Lower lobe of right lung (tissue), 2 donors: ENCODE results near the gene FBXL4. TPM values are rescaled to one million over a fixed set of nuclear protein-coding genes. Genes with fewer than 3 reads are reported as not detected.
A peak's percentile ranks its signal among the peaks of the same experiment; 100 is the strongest.

Source experiments
- ATAC-seq, 2 donors: fragments of 200-7000 bp; cut with Tn5 transposase; one replicate each; pipeline ENCODE4 v1.9.1; 2020 to 2022; ENCODE audit warnings: mild to moderate bottlenecking in 2 of 2, moderate library complexity in 2 of 2
- DNase-seq: peaks from one replicate; pipeline ENCODE4 v3.0.0-alpha.2; 2020
- H3K27ac ChIP-seq: fragments of 200-600 bp; one replicate; pipeline ENCODE4 v1.8.0; 2022
- H3K27me3 ChIP-seq: fragments of 200-600 bp; one replicate; pipeline ENCODE4 v1.8.0; 2022; ENCODE audit warnings: low read depth
- H3K36me3 ChIP-seq: fragments of 200-600 bp; one replicate; pipeline ENCODE4 v1.8.0; 2022; ENCODE audit warnings: mild to moderate bottlenecking
- H3K4me1 ChIP-seq: fragments of 200-600 bp; one replicate; pipeline ENCODE4 v1.8.0; 2022
- H3K4me3 ChIP-seq: fragments of 200-600 bp; one replicate; pipeline ENCODE4 v1.8.0; 2022; ENCODE audit warnings: mild to moderate bottlenecking
- H3K9me3 ChIP-seq: fragments of 200-600 bp; one replicate; pipeline ENCODE4 v1.8.0; 2022
- intact Hi-C: fragments of 100-400 bp; cut with DNase I; formaldehyde crosslinking; loops from one replicate; pipeline ENCODE4 v1.11.0; 2022
- long read RNA-seq: library from polyadenylated mRNA; unstranded; transcript quantifications from one replicate; pipeline ENCODE4 v2.0.0, GENCODE V29; 2021
- total RNA-seq: library from RNA; stranded (reverse); fragmentation: NEBNext Ultra II Directional; extraction: Animal tissue kit (Norgen Biotek cat#: 25700); gene quantifications from one replicate; pipeline ENCODE4 v1.2.1, GENCODE V29; 2021
- TF ChIP-seq, protein P1 (sequence below): fragments of 200-600 bp; IDR thresholded peaks from one replicate; pipeline ENCODE4 v1.8.0; 2022; ENCODE audit warnings: antibody characterized with exemption, mild to moderate bottlenecking
- donor health status: DM: no; HTN: yes; CAD: no; lungs with severe emphysema.

Gene FBXL4
- total RNA-seq = 21.1 TPM
- long read RNA-seq, full-length matches to known transcripts = 17 of 31 reads
- long read RNA-seq, partial matches to known transcripts = 10 of 31 reads
- long read RNA-seq, other reads (novel, unspliced or antisense) = 4 of 31 reads

DNA sequence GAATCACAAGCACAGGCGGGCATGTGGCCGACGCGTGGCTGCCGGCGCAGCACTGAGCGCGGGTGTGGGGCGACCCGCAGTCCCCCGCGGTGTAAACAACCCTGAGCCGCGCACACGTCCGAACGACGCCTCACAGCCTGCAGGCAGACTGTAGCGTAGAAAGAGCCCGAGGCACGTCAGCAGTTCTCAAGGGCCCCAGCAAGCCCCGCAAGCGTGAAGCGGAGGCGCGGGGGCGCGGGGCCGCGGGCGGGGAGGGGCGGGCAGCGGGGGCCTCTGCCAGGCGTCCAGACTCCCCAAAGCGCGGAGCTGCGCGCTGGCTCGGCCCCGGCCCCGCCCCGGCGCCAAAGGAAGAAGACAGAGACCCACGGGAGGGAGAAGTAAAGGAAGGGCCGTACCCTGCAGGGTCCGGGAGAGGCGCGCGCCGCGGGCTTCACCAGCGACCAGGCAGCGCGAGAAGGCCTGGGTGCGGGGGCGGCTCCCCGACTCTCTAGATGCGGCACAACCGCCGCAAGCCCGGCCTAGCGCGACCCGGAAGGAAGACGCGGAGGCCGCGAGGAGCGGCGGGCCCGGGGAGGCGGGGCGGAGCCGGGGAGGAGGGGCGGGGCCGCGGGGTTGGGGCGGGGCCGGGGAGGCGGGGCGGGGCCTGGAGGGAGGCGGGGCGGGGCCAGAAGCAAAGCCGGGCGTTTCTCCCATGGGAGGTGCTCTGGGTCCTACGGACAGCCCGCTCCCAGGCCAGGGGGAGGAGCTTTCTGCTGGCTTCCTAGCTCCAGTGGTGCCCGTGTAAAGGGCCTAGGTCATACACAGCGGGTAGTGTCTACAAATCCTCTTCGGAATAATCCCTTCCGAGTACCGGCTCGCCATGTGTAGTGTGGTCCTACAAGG lies at the start of gene FBXL4:
Gene FBXL4 (minus strand): TSS at position 536 of the 882 bp plus-strand sequence. CDS start 20,958 bp downstream, outside the sequence.
- ATAC-seq = peak; percentile 98
- Histone ChIP-seq H3K9me3 (no peaks in the 10 kb centered on the region), H3K4me1 (peaks cover 31% of the 10 kb centered on the region), H3K4me3 (peak within 1 kb of the TSS; percentile 75), H3K36me3 (no peaks in the 10 kb centered on the region), H3K27ac (peak within 1 kb of the TSS; percentile 91), H3K27me3 (no peaks in the 10 kb centered on the region)
- DNase-seq = peak; percentile 91
- intact Hi-C loops = no loop called here
- TF ChIP-seq, protein P1, sequence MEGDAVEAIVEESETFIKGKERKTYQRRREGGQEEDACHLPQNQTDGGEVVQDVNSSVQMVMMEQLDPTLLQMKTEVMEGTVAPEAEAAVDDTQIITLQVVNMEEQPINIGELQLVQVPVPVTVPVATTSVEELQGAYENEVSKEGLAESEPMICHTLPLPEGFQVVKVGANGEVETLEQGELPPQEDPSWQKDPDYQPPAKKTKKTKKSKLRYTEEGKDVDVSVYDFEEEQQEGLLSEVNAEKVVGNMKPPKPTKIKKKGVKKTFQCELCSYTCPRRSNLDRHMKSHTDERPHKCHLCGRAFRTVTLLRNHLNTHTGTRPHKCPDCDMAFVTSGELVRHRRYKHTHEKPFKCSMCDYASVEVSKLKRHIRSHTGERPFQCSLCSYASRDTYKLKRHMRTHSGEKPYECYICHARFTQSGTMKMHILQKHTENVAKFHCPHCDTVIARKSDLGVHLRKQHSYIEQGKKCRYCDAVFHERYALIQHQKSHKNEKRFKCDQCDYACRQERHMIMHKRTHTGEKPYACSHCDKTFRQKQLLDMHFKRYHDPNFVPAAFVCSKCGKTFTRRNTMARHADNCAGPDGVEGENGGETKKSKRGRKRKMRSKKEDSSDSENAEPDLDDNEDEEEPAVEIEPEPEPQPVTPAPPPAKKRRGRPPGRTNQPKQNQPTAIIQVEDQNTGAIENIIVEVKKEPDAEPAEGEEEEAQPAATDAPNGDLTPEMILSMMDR = no peak

DNA sequence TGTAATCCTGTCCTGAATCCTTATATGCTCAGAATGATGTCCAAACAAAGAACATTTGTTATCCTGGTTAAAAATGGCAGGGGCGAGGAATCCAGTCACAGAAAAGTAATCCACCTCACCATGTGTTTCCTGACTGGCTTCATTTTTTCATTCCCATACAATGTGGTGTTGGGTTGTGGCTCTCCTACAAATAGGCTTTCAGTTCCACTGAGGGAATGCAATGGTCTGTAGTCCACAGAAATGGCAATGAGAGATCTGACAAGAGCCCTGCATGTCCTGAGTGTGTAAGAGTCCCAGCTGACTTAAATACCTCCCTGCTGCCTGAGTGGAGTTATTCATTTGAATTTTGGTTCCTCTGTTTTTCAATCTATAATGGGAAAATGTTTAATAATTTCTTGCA lies 47.4 kb upstream of the FBXL4 start:
- no peaks in the 10 kb centered on the region for H3K36me3 ChIP-seq
- TF ChIP-seq, protein P1 = no peak
- no peak overlapping the region for H3K4me3 ChIP-seq
- no peak for DNase-seq
- intact Hi-C loops = no loop called here
- no peak overlapping the region for H3K27ac ChIP-seq
- H3K27me3 ChIP-seq = no peaks in the 10 kb centered on the region
- no peaks in the 10 kb centered on the region for H3K9me3 ChIP-seq
- no peak for ATAC-seq
- no peaks in the 10 kb centered on the region for H3K4me1 ChIP-seq

DNA sequence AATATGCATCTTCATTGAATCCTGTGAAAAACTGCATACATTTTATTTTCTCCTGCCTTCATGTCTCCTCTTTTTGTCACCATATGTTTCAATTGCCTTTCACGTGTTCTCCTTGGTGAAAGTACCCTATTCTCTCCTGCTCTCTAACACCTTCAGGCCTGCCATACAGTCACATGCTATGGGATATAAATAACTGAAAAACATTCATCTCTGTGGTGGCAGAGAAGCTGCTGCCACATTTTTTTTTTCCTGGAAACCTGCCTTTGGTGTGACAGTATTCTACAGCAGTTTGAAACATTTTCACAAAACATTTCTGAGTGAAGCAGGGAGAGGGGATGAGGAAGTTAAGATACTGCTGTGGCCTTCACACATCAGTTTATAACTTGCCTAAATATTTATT lies 44.8 kb upstream of the FBXL4 start:
- DNase-seq = no peak
- Histone ChIP-seq H3K4me3 (no peak overlapping the region), H3K9me3 (no peaks in the 10 kb centered on the region), H3K4me1 (no peaks in the 10 kb centered on the region), H3K27me3 (no peaks in the 10 kb centered on the region), H3K27ac (no peak overlapping the region), H3K36me3 (no peaks in the 10 kb centered on the region)
- TF ChIP-seq, protein P1 = no peak
- ATAC-seq = no peak
- intact Hi-C loops = no loop called here

DNA sequence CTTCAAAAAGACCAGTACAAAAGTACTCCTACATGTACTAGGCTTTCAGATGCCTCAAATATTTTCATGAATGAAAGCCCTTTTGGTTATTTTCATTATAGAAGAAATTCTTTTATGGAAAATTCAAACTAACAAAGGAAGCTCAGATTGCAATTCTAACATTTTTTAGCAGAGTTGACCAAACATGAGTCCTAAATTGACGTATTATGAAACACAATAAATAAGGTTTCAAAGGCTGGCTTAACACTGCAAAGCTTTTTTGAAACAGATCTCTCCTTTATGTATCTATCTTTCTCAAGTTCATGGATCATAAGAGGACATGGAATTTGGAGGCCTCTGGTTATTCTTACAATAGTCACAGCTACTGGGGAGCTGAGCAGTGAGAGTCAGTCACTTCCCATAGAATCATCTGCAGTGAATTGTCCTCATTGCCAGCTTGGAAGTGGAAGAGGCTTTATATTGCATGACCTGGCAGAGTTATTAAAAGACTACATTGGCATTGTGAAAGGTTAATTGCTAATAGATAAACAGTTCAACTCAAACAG lies 38.4 kb upstream of the FBXL4 start:
- ATAC-seq = no peak
- no peak for DNase-seq
- Histone ChIP-seq H3K27ac (no peak overlapping the region), H3K36me3 (no peaks in the 10 kb centered on the region), H3K9me3 (no peaks in the 10 kb centered on the region), H3K27me3 (no peaks in the 10 kb centered on the region), H3K4me3 (no peak overlapping the region), H3K4me1 (no peaks in the 10 kb centered on the region)
- TF ChIP-seq, protein P1 = no peak
- intact Hi-C loops = no loop called here

DNA sequence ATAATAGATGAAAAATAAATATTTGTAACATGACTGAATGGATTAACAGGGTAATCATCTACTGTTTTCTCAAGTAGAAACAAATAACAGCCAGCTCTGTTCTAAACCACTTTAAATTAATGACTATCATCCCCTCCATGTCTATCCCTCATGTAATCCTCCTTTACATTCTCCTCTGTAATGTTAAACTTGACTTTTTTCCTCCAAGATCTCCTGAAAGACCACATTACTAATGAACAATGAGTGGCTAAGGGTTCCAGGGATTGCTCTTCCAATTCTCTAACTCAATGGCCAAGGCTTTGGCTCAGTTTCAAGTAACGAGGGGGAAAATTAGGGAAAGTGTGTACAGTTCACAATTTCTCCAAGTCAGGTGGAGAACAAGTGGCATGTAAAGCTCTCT lies 37.6 kb upstream of the FBXL4 start:
- intact Hi-C loops = no loop called here
- DNase-seq (no peak), ATAC-seq (no peak)
- H3K27ac ChIP-seq = no peak overlapping the region
- H3K27me3 ChIP-seq = no peaks in the 10 kb centered on the region
- H3K36me3 ChIP-seq = no peaks in the 10 kb centered on the region
- H3K4me3 ChIP-seq = no peak overlapping the region
- H3K9me3 ChIP-seq = no peaks in the 10 kb centered on the region
- TF ChIP-seq, protein P1 = no peak
- no peaks in the 10 kb centered on the region for H3K4me1 ChIP-seq
